T47D (cell line): Measurements from ENCODE around the gene LGALS4.

Experiments used
- DNase-seq, 2 experiments: peaks; one replicate each; pipeline versions ENCODE4 v3.0.0 to v3.0.0-alpha.2; 2011 to 2012; ENCODE audit warnings: low read depth in 1 of 2, low spot score in 1 of 2
- JUND ChIP-seq: IDR thresholded peaks from 2 replicates; pipeline ENCODE4 v1.6.1; 2012; ENCODE audit warnings: low read depth
- in situ Hi-C: cut with HindIII; loops from 2 replicates; pipeline ENCODE4 v1.10.0; 2016; ENCODE audit warnings: low sequenced_read_pairs, low pct_unique_long_range_greater_than_20kb

Gene LGALS4

GRCh38 chr19:38849147-38849859, 36.6 kb upstream of the LGALS4 start:
- peak; percentile 77 to 92 for DNase-seq
- in situ Hi-C loops = no loop called here
- TF ChIP-seq JUND = no peak

GRCh38 chr19:38848299-38849146, 35.8 kb upstream of the LGALS4 start:
- TF ChIP-seq JUND = no peak
- in situ Hi-C loops = no loop called here
- no peak for DNase-seq

GRCh38 chr19:38846097-38846496, 33.4 kb upstream of the LGALS4 start:
- no peak for DNase-seq
- in situ Hi-C loops = no loop called here
- no peak for TF ChIP-seq JUND

DNA sequence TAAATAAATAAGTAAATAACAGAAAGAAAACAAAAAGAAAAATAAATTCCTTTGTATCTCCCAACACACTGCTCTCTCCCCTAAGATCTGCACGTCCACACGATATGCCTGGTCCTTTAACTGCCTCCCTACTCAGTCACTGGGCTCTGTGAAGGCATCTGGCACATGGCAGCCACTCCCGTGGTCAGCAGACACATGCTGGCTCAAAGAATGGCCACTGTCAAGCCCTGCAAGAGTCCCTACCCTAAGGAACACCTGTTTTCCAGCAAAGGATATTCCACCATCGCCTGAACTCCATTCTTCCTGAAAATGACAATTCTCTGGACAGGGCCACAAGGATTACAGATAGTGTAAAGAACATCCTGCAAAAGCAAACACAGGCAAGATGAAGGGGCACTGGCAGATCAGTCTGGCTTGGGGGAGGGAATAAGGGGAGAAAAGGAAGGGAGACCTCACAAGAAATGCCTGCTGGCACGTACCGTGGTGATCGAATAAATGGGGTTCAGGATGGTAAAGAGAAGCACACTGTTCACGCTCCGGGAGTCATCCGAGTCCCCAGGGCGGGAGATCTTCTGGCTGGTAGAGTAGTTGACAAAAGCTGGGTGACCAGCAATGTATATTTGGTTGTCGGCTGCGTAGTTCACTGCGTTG, 32.8 kb upstream of the LGALS4 start:
- no peak for DNase-seq
- in situ Hi-C loops = no loop called here
- TF ChIP-seq JUND = no peak

GRCh38 chr19:38844093-38844686, 31.4 kb upstream of the LGALS4 start:
- DNase-seq = no peak
- in situ Hi-C loops = no loop called here
- TF ChIP-seq JUND = no peak

DNA sequence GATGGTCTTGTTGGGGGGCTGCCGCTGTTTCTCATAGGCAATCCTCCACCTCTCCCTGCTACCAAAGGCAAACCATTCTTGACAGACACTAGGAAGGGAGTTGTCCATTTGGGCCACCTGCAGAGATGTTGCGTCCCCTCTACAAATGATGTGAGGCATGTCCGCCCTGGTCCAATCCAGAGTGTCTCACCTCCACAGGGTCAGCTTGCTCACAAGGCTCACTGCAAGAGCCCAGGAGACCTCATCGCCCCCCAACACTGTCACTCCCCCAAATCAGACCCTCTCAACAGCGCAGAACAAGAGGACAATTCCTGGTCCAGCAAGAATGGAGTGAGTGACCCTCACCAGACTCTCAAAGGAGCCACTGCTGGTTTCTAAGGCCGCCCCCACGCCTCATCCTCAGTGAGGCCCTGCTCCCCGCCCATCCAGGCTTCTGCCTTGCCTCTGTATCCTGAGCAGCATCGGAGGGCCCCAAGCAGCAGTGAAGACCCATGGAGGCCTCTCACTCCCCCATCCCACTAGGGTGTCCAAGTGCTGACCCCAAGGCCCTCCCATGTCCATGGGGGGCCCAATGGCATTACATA, 30.5 kb upstream of the LGALS4 start:
- no peak for TF ChIP-seq JUND
- in situ Hi-C loops = no loop called here
- DNase-seq = no peak

DNA sequence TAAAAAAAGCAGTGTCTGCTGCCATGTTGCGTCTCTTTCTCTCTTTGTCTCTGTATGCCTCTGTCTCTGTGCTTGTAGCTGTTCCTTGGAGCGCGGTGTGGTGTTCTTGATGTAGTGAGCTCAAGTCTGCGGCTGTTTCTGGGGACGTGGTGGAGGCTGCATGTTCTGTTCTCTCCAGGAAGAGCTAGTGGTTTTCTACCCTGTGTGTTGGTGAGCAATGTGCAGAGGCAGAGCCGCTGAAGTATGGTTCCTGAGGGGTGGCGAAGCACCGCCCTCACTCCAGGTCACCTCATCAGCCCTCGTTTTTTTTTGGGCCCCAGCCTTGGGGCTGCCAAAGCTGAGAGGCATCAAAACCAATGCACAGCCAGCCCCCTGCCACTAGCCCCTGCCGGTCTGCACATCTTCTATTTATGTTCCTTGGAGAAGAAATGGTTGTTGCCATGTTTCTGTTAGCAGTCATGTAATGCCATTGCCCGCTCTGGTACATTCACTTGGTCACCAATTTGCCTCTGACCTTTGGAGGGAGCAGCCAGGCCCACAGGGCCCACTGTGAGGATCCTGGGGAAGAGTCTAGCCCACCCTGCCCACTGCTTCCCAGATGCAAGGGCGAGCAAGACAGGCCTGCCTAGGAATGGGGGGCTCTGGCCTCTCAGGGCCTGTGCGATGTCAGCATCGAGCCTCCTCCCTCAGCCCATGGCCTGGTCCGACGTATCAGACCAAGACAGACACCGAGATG, 29.9 kb upstream of the LGALS4 start:
- in situ Hi-C loops = no loop called here
- TF ChIP-seq JUND = no peak
- no peak for DNase-seq

GRCh38 chr19:38841787-38842438, 29.2 kb upstream of the LGALS4 start:
- no peak for TF ChIP-seq JUND
- in situ Hi-C loops = no loop called here
- no peak for DNase-seq

- DNase-seq = no peak
- in situ Hi-C loops = no loop called here
- TF ChIP-seq JUND = no peak
Measured at GRCh38 chr19:38841180-38841766, 28.5 kb upstream of the LGALS4 start.

- in situ Hi-C loops = no loop called here
- no peak for TF ChIP-seq JUND
- no peak for DNase-seq
Measured at GRCh38 chr19:38840583-38840968, 27.8 kb upstream of the LGALS4 start.
